H1 (cell line): ENCODE measurements around the gene HIGD1B. TPM values are rescaled to one million over a fixed set of nuclear protein-coding genes. Genes with fewer than 3 reads are reported as not detected.

Experiments used
- CTCF ChIA-PET: fragments of 300-600 bp; sonication (Branson Sonifier 250); formaldehyde crosslinking; loops from one replicate; lab custom pipeline; 2021; ENCODE audit not compliant: partially characterized antibody; lab: Charles Lee
- POLR2A ChIA-PET: fragments of 300-600 bp; sonication (Branson Sonifier 250); formaldehyde crosslinking; loops from one replicate; lab custom pipeline; 2021; ENCODE audit warnings: inconsistent platforms; ENCODE audit not compliant: partially characterized antibody; lab: Charles Lee
- DNase-seq, 2 experiments: peaks; one replicate each; pipeline versions ENCODE4 v3.0.0 to v3.0.0-alpha.2; 2010 to 2022; ENCODE audit warnings: low spot score in 2 of 2, low read depth in 1 of 2, mixed read lengths in 1 of 2
- FAIRE-seq: peaks from 2 replicates; lab custom pipeline; 2011; peaks lifted over from hg19 to GRCh38; lab: Jason Lieb, UNC
- H2AFZ ChIP-seq: 2 replicates; pipeline ENCODE4 v1.8.1; 2012; ENCODE audit warnings: low read length, inconsistent platforms
- H2AK5ac ChIP-seq: 2 replicates; pipeline ENCODE4 v1.6.1; 2013; ENCODE audit warnings: low read depth, low read length
- H2BK120ac ChIP-seq: replicated peaks from 2 replicates; pipeline ENCODE3; 2013; ENCODE audit warnings: low read depth, low read length, inconsistent platforms
- H2BK12ac ChIP-seq: 2 replicates; pipeline ENCODE4 v1.6.1; 2013; ENCODE audit warnings: low read depth, low read length
- H2BK15ac ChIP-seq: 2 replicates; pipeline ENCODE4 v1.6.1; 2013; ENCODE audit warnings: low read length
- H2BK20ac ChIP-seq: 2 replicates; pipeline ENCODE4 v1.6.1; 2013; ENCODE audit warnings: low read length
- H2BK5ac ChIP-seq: 2 replicates; pipeline ENCODE4 v1.6.1; 2013; ENCODE audit warnings: low read depth, low read length
- H3K14ac ChIP-seq: 2 replicates; pipeline ENCODE4 v1.6.1; 2013; ENCODE audit warnings: inconsistent platforms; ENCODE audit not compliant: insufficient read length
- H3K18ac ChIP-seq: 2 replicates; pipeline ENCODE4 v1.6.1; 2013; ENCODE audit warnings: low read length; ENCODE audit errors: extremely low read depth
- H3K23ac ChIP-seq: 2 replicates; pipeline ENCODE4 v1.6.1; 2013; ENCODE audit warnings: inconsistent platforms; ENCODE audit not compliant: insufficient read length
- H3K23me2 ChIP-seq: 2 replicates; pipeline ENCODE4 v1.6.1; 2013; ENCODE audit warnings: low read depth, low read length
- H3K27ac ChIP-seq: 2 replicates; pipeline ENCODE4 v1.6.1; 2011; ENCODE audit warnings: low read depth, low read length, inconsistent platforms
- H3K27me3 ChIP-seq, 4 experiments: replicated peaks in 1 of 4; 1 replicate in 1 of 4; 2 replicates in 3 of 4; pipeline versions ENCODE4 v1.6.1 to v1.8.1; 2011 to 2013; ENCODE audit warnings: low read length in 3 of 4, mild to moderate bottlenecking in 3 of 4, inconsistent platforms in 2 of 4, mixed read lengths in 2 of 4, moderate library complexity in 1 of 4; ENCODE audit not compliant: control insufficient read depth in 3 of 4, insufficient read depth in 3 of 4; ENCODE audit errors: extremely low read depth in 1 of 4
- H3K36me3 ChIP-seq, 4 experiments: 2 replicates each; pipeline versions ENCODE4 v1.6.1 to v1.8.1; 2011 to 2013; ENCODE audit warnings: mild to moderate bottlenecking in 4 of 4, low read length in 3 of 4, moderate library complexity in 2 of 4, control low read depth in 1 of 4, inconsistent platforms in 1 of 4; ENCODE audit not compliant: insufficient read depth in 4 of 4, control insufficient read depth in 2 of 4
- H3K4ac ChIP-seq: replicated peaks from 2 replicates; pipeline ENCODE3; 2013; ENCODE audit warnings: low read length, low read depth, mixed read lengths, inconsistent platforms; ENCODE audit not compliant: insufficient read length
- H3K4me1 ChIP-seq, 4 experiments: replicated peaks in 1 of 4; 1 replicate in 1 of 4; 2 replicates in 3 of 4; pipeline versions ENCODE4 v1.6.1 to v1.8.1; 2011 to 2013; ENCODE audit warnings: low read length in 3 of 4, inconsistent platforms in 2 of 4, mixed read lengths in 1 of 4; ENCODE audit not compliant: insufficient read depth in 4 of 4, control insufficient read depth in 3 of 4
- H3K4me2 ChIP-seq, 2 experiments: 2 replicates each; pipeline versions ENCODE4 v1.6.1 to v1.8.1; 2011 to 2013; ENCODE audit warnings: low read depth in 2 of 2, low read length in 2 of 2, control low read depth in 1 of 2, inconsistent platforms in 1 of 2, mild to moderate bottlenecking in 1 of 2; ENCODE audit not compliant: insufficient read depth in 1 of 2
- H3K4me3 ChIP-seq, 4 experiments: fragments of 200-600, 300-600 bp in 1 of 4; sonication (generic), shearing (Covaris generic), sonication (Bioruptor Twin) in 1 of 4; 2 replicates each; pipeline versions ENCODE4 v1.5.1 to v1.8.1; 2011 to 2016; ENCODE audit warnings: low read length in 4 of 4, low read depth in 3 of 4, control low read depth in 2 of 4, inconsistent platforms in 2 of 4, mild to moderate bottlenecking in 2 of 4, mixed read lengths in 1 of 4, moderate library complexity in 1 of 4; ENCODE audit not compliant: insufficient read depth in 2 of 4; ENCODE audit errors: extremely low read depth in 1 of 4
- H3K56ac ChIP-seq: replicated peaks from 2 replicates; pipeline ENCODE3; 2013; ENCODE audit warnings: low read depth, mild to moderate bottlenecking, mixed read lengths, low read length, inconsistent platforms; ENCODE audit not compliant: insufficient read length
- H3K79me1 ChIP-seq: 2 replicates; pipeline ENCODE4 v1.6.1; 2013; ENCODE audit warnings: low read depth, low read length, control low read depth
- H3K79me2 ChIP-seq, 2 experiments: 2 replicates each; pipeline versions ENCODE4 v1.6.1 to v1.8.1; 2012 to 2013; ENCODE audit warnings: low read length in 2 of 2, mild to moderate bottlenecking in 2 of 2, inconsistent platforms in 1 of 2; ENCODE audit not compliant: insufficient read depth in 2 of 2, control insufficient read depth in 1 of 2
- H3K9ac ChIP-seq, 4 experiments: replicated peaks in 1 of 4; 1 replicate in 1 of 4; 2 replicates in 3 of 4; pipeline versions ENCODE4 v1.6.1 to v1.8.1; 2011 to 2013; ENCODE audit warnings: low read depth in 3 of 4, low read length in 3 of 4, control low read depth in 2 of 4, mild to moderate bottlenecking in 2 of 4, moderate library complexity in 2 of 4, inconsistent platforms in 1 of 4; ENCODE audit errors: extremely low read depth in 1 of 4
- H3K9me3 ChIP-seq, 2 experiments: 2 replicates each; pipeline versions ENCODE4 v1.6.1 to v1.8.1; 2012 to 2013; ENCODE audit warnings: mild to moderate bottlenecking in 2 of 2, moderate library complexity in 2 of 2, control low read depth in 1 of 2, inconsistent platforms in 1 of 2, low read depth in 1 of 2, low read length in 1 of 2, mixed read lengths in 1 of 2; ENCODE audit not compliant: insufficient read depth in 2 of 2
- H4K20me1 ChIP-seq, 2 experiments: replicated peaks in 1 of 2; 2 replicates each; pipeline versions ENCODE3 to v1.8.1; 2011 to 2013; ENCODE audit warnings: inconsistent platforms in 2 of 2, low read length in 2 of 2, mild to moderate bottlenecking in 1 of 2; ENCODE audit not compliant: insufficient read depth in 2 of 2, control insufficient read depth in 1 of 2
- H4K5ac ChIP-seq: 2 replicates; pipeline ENCODE4 v1.6.1; 2013; ENCODE audit warnings: low read length, low read depth, mixed read lengths, inconsistent platforms; ENCODE audit not compliant: insufficient read length
- H4K8ac ChIP-seq: 2 replicates; pipeline ENCODE4 v1.8.0; 2013; ENCODE audit warnings: mild to moderate bottlenecking, moderate library complexity, low read length, inconsistent platforms; ENCODE audit not compliant: insufficient read depth; ENCODE audit errors: extremely low read depth
- H4K91ac ChIP-seq: replicated peaks from 2 replicates; pipeline ENCODE3; 2013; ENCODE audit warnings: low read length, mixed read lengths, inconsistent platforms; ENCODE audit not compliant: insufficient read length
- BCL11A ChIP-seq, 2 experiments: IDR thresholded peaks; one replicate each; pipeline ENCODE4 v1.6.1; 2011; ENCODE audit warnings: low read depth in 2 of 2, low read length in 2 of 2, mild to moderate bottlenecking in 2 of 2
- CHD1 ChIP-seq: IDR thresholded peaks from 2 replicates; pipeline ENCODE4 v1.6.1; 2012; ENCODE audit warnings: low read depth, low read length, improper control_type of control experiment
- CTBP2 ChIP-seq: IDR thresholded peaks from 2 replicates; pipeline ENCODE4 v1.7.0; 2011; ENCODE audit warnings: borderline replicate concordance, mild to moderate bottlenecking, moderate library complexity, mixed read lengths, low read length; ENCODE audit not compliant: insufficient read depth, insufficient read length
- E2F6 ChIP-seq: IDR thresholded peaks from 2 replicates; pipeline ENCODE4 v1.6.1; 2012; ENCODE audit warnings: inconsistent platforms
- EP300 ChIP-seq, 2 experiments: IDR thresholded peaks; 1 replicate in 1 of 2; 2 replicates in 1 of 2; pipeline ENCODE4 v1.6.1; 2011 to 2012; ENCODE audit warnings: low read depth in 2 of 2, low read length in 2 of 2, mild to moderate bottlenecking in 2 of 2, borderline replicate concordance in 1 of 2, inconsistent platforms in 1 of 2, moderate library complexity in 1 of 2
- KDM1A ChIP-seq: fragments of 200-600, 300-600 bp; sonication (generic); IDR thresholded peaks from 2 replicates; pipeline ENCODE4 v1.7.1; 2016; ENCODE audit warnings: mild to moderate bottlenecking, low read length, borderline replicate concordance
- KDM4A ChIP-seq: IDR thresholded peaks from one replicate; pipeline ENCODE4 v1.7.1; 2012; ENCODE audit warnings: low read depth, mild to moderate bottlenecking, moderate library complexity, low read length, inconsistent platforms; ENCODE audit not compliant: severe bottlenecking
- RAD21 ChIP-seq, 2 experiments: IDR thresholded peaks in 1 of 2; conservative IDR thresholded peaks in 1 of 2; 2 replicates each; pipeline ENCODE4 v1.6.1; 2011; ENCODE audit warnings: low read depth in 2 of 2, low read length in 2 of 2, improper control_type of control experiment in 1 of 2, inconsistent platforms in 1 of 2, mild to moderate bottlenecking in 1 of 2, moderate library complexity in 1 of 2
- RNF2 ChIP-seq: fragments of 200-900, 300-1000 bp; sonication (generic); IDR thresholded peaks from 2 replicates; pipeline ENCODE4 v1.7.1; 2016; ENCODE audit warnings: borderline replicate concordance, low read depth, mild to moderate bottlenecking, antibody characterized with exemption, low read length; ENCODE audit not compliant: poor library complexity, severe bottlenecking; ENCODE audit errors: missing control alignments
- RXRA ChIP-seq: IDR thresholded peaks from 2 replicates; pipeline ENCODE4 v1.6.1; 2011; ENCODE audit warnings: low read depth, mild to moderate bottlenecking, low read length, moderate library complexity; ENCODE audit not compliant: insufficient read depth
- TAF1 ChIP-seq: IDR thresholded peaks from 2 replicates; pipeline ENCODE4 v1.6.1; 2011; ENCODE audit warnings: mild to moderate bottlenecking, low read depth, low read length
- TAF7 ChIP-seq: optimal IDR thresholded peaks from 2 replicates; pipeline ENCODE3; 2011; ENCODE audit warnings: low read depth, mild to moderate bottlenecking, inconsistent platforms, low read length, moderate library complexity, borderline replicate concordance
- WGBS, 2 experiments: shearing (Covaris generic) in 1 of 2; methylation state at CpG; one replicate each; pipeline versions ENCODE4 v1.1.6 to v1.1.7; 2013 to 2015; ENCODE audit warnings: low lambda C conversion rate in 2 of 2, mixed read lengths in 2 of 2, inconsistent platforms in 1 of 2, low coverage in 1 of 2, missing lambda C conversion rate in 1 of 2; ENCODE audit not compliant: insufficient replicate concordance in 2 of 2, insufficient coverage in 1 of 2, insufficient read length in 1 of 2; ENCODE audit errors: extremely low coverage in 1 of 2, missing lambda C conversion rate in 1 of 2; 5-methylcytosine and 5-hydroxymethylcytosine counted together
- polyA plus RNA-seq, 7 experiments: library from polyadenylated mRNA; depleted of rRNA in 3 of 7; stranded (reverse) in 5 of 7; unstranded in 2 of 7; fragments of >200 nt in 5 of 7; fragments of 200-250 nt in 2 of 7; gene quantifications; 1 replicate in 5 of 7; 2 replicates in 1 of 7; 4 replicates in 1 of 7; pipeline versions ENCODE4 v1.2.1 to v1.2.3, GENCODE V29; 2011 to 2013; ENCODE audit warnings: missing spikeins in 2 of 7, mixed read lengths in 2 of 7
- total RNA-seq: library from RNA; stranded (reverse); fragmentation: NEBNext Ultra II Directional; extraction: Animal tissue kit (Norgen Biotek cat#: 25700); gene quantifications from 2 replicates; pipeline ENCODE4 v1.2.1, GENCODE V29; 2021

Gene HIGD1B
- total and polyA plus RNA-seq, 2 of the 8 experiments (the other 6 are each of a cell fraction or from before 2014, with no cell fraction given): not detected

GRCh38 chr17:44865931-44866330, 18.2 kb downstream of the HIGD1B start:
- Histone ChIP-seq H3K23ac (no peak overlapping the region), H2AK5ac (no peak overlapping the region), H4K20me1 (peaks cover 2% of the 10 kb centered on the region in 2 experiments), H3K79me2 (no peaks in the 10 kb centered on the region), H3K14ac (no peak overlapping the region), H4K91ac (no peak overlapping the region), H3K56ac (no peak overlapping the region), H3K4me1 (no peaks in the 10 kb centered on the region), H3K9ac (no peak overlapping the region), H2BK5ac (no peak overlapping the region), H2BK12ac (no peak overlapping the region), H3K18ac (no peak overlapping the region), H3K4me2 (no peak overlapping the region), H2BK120ac (no peak overlapping the region), H3K27me3 (no peaks in the 10 kb centered on the region), H2AFZ (no peak overlapping the region), H3K27ac (no peak overlapping the region), H2BK20ac (no peak overlapping the region), H3K4ac (no peak overlapping the region), H3K23me2 (no peaks in the 10 kb centered on the region), H4K8ac (no peak overlapping the region), H3K36me3 (peaks cover 28 to 66% (median 45%) of the 10 kb centered on the region in 4 experiments), H4K5ac (no peak overlapping the region), H3K79me1 (no peaks in the 10 kb centered on the region), H3K4me3 (no peak overlapping the region), H2BK15ac (no peak overlapping the region), H3K9me3 (no peaks in the 10 kb centered on the region)
- ChIA-PET POLR2A (interaction anchor here (0.6 to 5.0 kb wide), 4 partner anchors 12 to 89 kb away, joined by 3 to 15 read pairs (median 8); partner anchors contain the start of gene HIGD1B), CTCF (interaction anchor here (0.8 to 28.4 kb wide), 18 partner anchors 7 to 132 kb away, joined by 3 to 577 read pairs (median 6); partner anchors contain the start of genes ADAM11 and HIGD1B)
- FAIRE-seq: no peak
- no peak for DNase-seq
- 92% methylated on average over 6 of the region's 6 CpGs; no CpG with 5 or more reads in 1 of the 2 experiments for WGBS, 2 experiments
- no peak for TF ChIP-seq EP300 (IDR thresholded peaks at IDR 0.05; ENCODE audit: borderline replicate concordance in 1 of 2, low read depth in 2 of 2, low read length in 2 of 2)
- no peak for TF ChIP-seq RNF2
- TF ChIP-seq KDM1A: no peak
- no peak for TF ChIP-seq BCL11A (IDR thresholded peaks at IDR 0.05; ENCODE audit: low read depth in 2 of 2, low read length in 2 of 2)
- TF ChIP-seq TAF7: no peak
- no peak for TF ChIP-seq TAF1
- TF ChIP-seq RXRA: no peak
- no peak for TF ChIP-seq CHD1
- TF ChIP-seq E2F6: no peak
- TF ChIP-seq CTBP2: no peak
- no peak for TF ChIP-seq KDM4A
- no peak for TF ChIP-seq RAD21 (IDR thresholded peaks at IDR 0.05 in 1 of 2, conservative IDR thresholded peaks at IDR 0.05 in 1 of 2; ENCODE audit: low read depth in 2 of 2, low read length in 2 of 2)
